ENCODE results near the gene PCBD2. TPM values are rescaled to one million over a fixed set of nuclear protein-coding genes. Genes with fewer than 3 reads are reported as not detected.

PCBD2 gene
- total RNA-seq, 1 donor from 2014 or later, result 18.8 TPM

DNA sequence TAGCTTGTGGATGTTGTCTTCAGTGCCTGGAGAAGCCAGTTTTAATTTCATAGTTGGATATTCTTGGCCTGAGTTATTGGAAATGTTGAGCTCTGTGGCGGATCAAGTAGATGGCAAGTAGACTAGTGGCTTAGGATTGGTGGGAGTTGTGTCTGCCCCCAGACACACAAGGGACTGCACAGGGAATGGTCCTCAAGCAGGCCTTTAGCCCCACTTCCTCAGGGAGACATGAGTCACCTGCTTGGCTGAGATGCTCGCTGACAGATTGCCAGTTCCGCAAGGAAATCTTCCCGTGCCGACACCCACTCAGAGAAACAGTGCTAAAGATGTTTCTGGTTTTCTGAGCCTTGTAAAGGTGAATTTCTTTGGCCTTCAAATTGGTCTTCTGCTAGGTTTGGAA is 44.0 kb downstream of the PCBD2 start:
- peaks cover 1% of the 10 kb centered on the region for H3K36me3 Mint-ChIP-seq (ENCODE audit: insufficient read depth)
- no peak for DNase-seq (ENCODE audit: low spot score, unreplicated experiment)
- no peak overlapping the region for H3K27ac Mint-ChIP-seq
- no peaks in the 10 kb centered on the region for H3K27me3 Mint-ChIP-seq
- H3K4me1 Mint-ChIP-seq (ENCODE audit: low read depth), result no peaks in the 10 kb centered on the region
- no peak overlapping the region for H3K4me3 Mint-ChIP-seq (ENCODE audit: low read depth)
- peaks cover 3% of the 10 kb centered on the region for H3K9me3 Mint-ChIP-seq (ENCODE audit: low read depth)
- TF ChIP-seq, protein P1, sequence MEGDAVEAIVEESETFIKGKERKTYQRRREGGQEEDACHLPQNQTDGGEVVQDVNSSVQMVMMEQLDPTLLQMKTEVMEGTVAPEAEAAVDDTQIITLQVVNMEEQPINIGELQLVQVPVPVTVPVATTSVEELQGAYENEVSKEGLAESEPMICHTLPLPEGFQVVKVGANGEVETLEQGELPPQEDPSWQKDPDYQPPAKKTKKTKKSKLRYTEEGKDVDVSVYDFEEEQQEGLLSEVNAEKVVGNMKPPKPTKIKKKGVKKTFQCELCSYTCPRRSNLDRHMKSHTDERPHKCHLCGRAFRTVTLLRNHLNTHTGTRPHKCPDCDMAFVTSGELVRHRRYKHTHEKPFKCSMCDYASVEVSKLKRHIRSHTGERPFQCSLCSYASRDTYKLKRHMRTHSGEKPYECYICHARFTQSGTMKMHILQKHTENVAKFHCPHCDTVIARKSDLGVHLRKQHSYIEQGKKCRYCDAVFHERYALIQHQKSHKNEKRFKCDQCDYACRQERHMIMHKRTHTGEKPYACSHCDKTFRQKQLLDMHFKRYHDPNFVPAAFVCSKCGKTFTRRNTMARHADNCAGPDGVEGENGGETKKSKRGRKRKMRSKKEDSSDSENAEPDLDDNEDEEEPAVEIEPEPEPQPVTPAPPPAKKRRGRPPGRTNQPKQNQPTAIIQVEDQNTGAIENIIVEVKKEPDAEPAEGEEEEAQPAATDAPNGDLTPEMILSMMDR (IDR thresholded peaks at IDR 0.05; ENCODE audit: unreplicated experiment), result no peak

DNA sequence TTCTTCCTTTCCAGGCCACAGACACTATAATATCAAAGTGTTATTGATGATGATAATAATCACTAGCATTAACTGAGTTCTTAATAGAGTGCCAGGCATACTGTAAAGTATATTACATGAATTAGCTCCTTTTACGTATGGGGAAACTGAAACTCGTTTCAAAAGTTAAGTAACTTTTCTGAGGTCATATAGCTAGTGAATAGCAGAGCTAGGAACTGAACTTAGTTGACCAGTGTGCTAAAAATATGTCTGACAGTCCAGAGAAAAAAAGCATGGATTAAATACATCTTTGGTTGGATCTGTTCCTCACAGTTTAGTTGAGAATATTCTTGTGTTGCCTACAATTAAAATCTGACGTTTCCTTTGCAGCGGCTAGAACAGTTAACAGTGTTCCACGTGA is 44.4 kb downstream of the PCBD2 start:
- peaks cover 5% of the 10 kb centered on the region for H3K9me3 Mint-ChIP-seq (ENCODE audit: low read depth)

DNA sequence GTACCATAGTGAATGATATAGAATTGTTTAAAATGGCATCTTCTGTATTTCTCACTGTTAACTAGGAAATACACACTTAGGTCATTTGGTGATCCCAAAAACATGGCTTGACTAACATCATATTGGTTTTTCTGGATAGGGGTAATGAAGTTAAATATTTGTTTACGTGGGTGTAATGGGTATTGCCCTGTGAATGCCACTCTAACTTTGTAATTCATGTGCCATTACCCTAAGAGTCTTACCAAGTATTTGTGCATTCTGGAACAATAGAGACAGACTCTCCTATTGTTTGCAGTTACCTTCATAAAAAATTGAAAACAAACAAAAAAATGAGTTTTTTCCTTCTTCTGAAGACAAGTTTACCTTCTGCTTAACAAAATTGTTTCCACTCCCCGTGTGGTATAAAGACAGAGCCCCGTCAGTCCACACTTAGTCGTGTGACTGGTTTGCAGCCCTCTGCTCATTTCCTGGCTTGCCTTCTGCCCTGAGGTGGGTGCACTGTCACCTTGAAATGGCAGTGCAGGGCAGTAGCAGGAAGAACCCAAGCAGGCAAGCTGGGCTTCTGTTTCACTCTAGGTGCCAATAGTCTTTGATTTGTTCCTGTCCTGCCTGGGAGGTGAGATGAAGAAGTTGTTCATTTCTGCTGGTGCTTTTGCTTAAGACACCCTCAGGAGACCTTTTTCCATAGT is 53.1 kb downstream of the PCBD2 start:
- peaks cover 12% of the 10 kb centered on the region for H3K36me3 Mint-ChIP-seq (ENCODE audit: insufficient read depth)
- DNase-seq (ENCODE audit: low spot score, unreplicated experiment), result no peak

More for the DNA sequence above, 44.4 kb downstream of the PCBD2 start:
- no peak for DNase-seq (ENCODE audit: low spot score, unreplicated experiment)
- no peak overlapping the region for H3K4me3 Mint-ChIP-seq (ENCODE audit: low read depth)
- no peak overlapping the region for H3K27ac Mint-ChIP-seq
- peaks cover 3% of the 10 kb centered on the region for H3K36me3 Mint-ChIP-seq (ENCODE audit: insufficient read depth)
- no peaks in the 10 kb centered on the region for H3K4me1 Mint-ChIP-seq (ENCODE audit: low read depth)
- H3K27me3 Mint-ChIP-seq, result no peaks in the 10 kb centered on the region
- TF ChIP-seq, protein P1 (IDR thresholded peaks at IDR 0.05; ENCODE audit: unreplicated experiment), result no peak

DNA sequence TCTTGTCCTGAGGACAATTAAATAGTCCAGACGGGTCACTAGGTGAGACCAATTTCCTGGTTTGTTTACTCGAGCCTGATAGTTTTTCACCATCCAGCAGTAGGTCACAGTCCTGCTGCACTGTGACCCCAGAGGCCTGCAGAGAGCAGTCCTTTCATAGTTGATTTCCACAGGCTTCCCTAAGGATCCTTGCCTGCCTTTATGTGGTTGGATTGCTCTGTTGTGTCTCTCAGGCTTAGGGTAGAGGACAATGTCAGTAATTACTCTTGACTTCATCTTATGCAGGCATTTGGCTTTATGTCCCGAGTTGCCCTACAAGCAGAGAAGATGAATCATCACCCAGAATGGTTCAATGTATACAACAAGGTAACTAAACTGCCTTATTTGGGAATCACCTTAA is 53.8 kb downstream of the PCBD2 start:
- TF ChIP-seq, protein P1 (IDR thresholded peaks at IDR 0.05; ENCODE audit: unreplicated experiment), result no peak
- Mint-ChIP-seq H3K36me3 (ENCODE audit: insufficient read depth) (peaks cover 12% of the 10 kb centered on the region), H3K4me3 (ENCODE audit: low read depth) (no peak overlapping the region), H3K27me3 (no peaks in the 10 kb centered on the region), H3K9me3 (ENCODE audit: low read depth) (peaks cover 6% of the 10 kb centered on the region), H3K27ac (no peak overlapping the region), H3K4me1 (ENCODE audit: low read depth) (peaks cover 12% of the 10 kb centered on the region)
- no peak for DNase-seq (ENCODE audit: low spot score, unreplicated experiment)

More for the DNA sequence above, 53.1 kb downstream of the PCBD2 start:
- TF ChIP-seq, protein P1 (IDR thresholded peaks at IDR 0.05; ENCODE audit: unreplicated experiment), result no peak
- Mint-ChIP-seq H3K4me1 (ENCODE audit: low read depth) (peaks cover 12% of the 10 kb centered on the region), H3K9me3 (ENCODE audit: low read depth) (peaks cover 6% of the 10 kb centered on the region), H3K4me3 (ENCODE audit: low read depth) (no peak overlapping the region), H3K27ac (no peak overlapping the region), H3K27me3 (no peaks in the 10 kb centered on the region)

DNA sequence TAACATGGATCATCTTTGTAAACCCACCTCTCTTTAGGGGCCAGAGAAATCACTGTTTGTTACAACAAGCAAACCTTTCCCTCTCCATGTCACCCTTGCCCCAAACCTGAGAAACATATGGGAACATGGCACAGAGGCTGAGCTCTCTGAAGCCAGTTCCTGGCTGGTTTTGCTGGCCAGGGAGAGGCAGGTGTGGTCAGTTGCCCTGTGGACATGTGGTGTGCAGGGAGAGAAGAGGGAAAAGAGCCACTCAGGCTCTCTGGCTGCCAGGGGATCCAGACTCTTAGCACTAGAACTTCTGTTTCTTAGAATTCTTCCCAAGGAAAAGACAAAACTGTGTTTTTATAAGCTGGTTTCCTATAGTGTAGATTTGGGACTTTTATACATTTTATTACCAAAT is 58.2 kb downstream of the PCBD2 start:
- Mint-ChIP-seq H3K4me3 (ENCODE audit: low read depth) (no peak overlapping the region), H3K27me3 (no peaks in the 10 kb centered on the region), H3K4me1 (ENCODE audit: low read depth) (peaks cover 15% of the 10 kb centered on the region), H3K27ac (no peak overlapping the region), H3K9me3 (ENCODE audit: low read depth) (no peaks in the 10 kb centered on the region), H3K36me3 (ENCODE audit: insufficient read depth) (peaks cover 7% of the 10 kb centered on the region)
- no peak for DNase-seq (ENCODE audit: low spot score, unreplicated experiment)
- TF ChIP-seq, protein P1 (IDR thresholded peaks at IDR 0.05; ENCODE audit: unreplicated experiment), result no peak

Measured in progenitor cell of endocrine pancreas (in vitro differentiated cells).